Ovary (tissue), 3 donors: ENCODE data around the gene TARS2.

Source experiments
- POLR2A ChIP-seq: fragments of 450-650 bp; IDR thresholded peaks from one replicate; pipeline ENCODE4 v1.6.1; 2017; ENCODE audit warnings: antibody characterized with exemption, mild to moderate bottlenecking, moderate library complexity
- TF ChIP-seq, protein P1 (sequence below), 3 donors: fragments of 450-650 bp in 2 of 3; fragments of 200-600 bp in 1 of 3; IDR thresholded peaks; one replicate each; pipeline versions ENCODE4 v1.5.1 to v1.8.0; 2016 to 2022; ENCODE audit warnings: antibody characterized with exemption in 3 of 3, mild to moderate bottlenecking in 1 of 3
- donor health status: DM: no; HTN: no; CAD: no.

DNA sequence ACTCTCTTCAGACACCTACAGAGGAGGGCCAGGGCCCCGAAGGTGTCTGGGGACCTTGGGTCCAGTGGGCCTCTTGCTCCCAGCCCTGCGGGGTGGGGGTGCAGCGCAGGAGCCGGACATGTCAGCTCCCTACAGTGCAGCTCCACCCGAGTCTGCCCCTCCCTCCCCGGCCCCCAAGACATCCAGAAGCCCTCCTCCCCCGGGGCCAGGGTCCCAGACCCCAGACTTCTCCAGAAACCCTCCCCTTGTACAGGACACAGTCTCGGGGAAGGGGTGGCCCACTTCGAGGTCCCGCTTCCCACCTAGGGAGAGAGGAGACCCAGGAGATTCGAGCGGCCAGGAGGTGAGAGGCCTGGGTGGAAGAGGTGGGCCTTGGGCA lies 65.7 kb downstream of the TARS2 start:
- no peak for TF ChIP-seq POLR2A
- TF ChIP-seq, protein P1, sequence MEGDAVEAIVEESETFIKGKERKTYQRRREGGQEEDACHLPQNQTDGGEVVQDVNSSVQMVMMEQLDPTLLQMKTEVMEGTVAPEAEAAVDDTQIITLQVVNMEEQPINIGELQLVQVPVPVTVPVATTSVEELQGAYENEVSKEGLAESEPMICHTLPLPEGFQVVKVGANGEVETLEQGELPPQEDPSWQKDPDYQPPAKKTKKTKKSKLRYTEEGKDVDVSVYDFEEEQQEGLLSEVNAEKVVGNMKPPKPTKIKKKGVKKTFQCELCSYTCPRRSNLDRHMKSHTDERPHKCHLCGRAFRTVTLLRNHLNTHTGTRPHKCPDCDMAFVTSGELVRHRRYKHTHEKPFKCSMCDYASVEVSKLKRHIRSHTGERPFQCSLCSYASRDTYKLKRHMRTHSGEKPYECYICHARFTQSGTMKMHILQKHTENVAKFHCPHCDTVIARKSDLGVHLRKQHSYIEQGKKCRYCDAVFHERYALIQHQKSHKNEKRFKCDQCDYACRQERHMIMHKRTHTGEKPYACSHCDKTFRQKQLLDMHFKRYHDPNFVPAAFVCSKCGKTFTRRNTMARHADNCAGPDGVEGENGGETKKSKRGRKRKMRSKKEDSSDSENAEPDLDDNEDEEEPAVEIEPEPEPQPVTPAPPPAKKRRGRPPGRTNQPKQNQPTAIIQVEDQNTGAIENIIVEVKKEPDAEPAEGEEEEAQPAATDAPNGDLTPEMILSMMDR (IDR thresholded peaks at IDR 0.05), result no peak
